ENCODE measurements around the gene IL17RB.

IL17RB gene

GRCh38 chr3:53865732-53866499, 19.5 kb downstream of the IL17RB start:
- no peak for DNase-seq

- no peak for DNase-seq
Measured at GRCh38 chr3:53880396-53881345, 34.3 kb downstream of the IL17RB start.

- peak; percentile 66 for DNase-seq
Measured at GRCh38 chr3:53881691-53882593, 35.6 kb downstream of the IL17RB start, which contains the start of gene ACTR8. Gene ACTR8 (minus strand): TSS chr3:53882152. CDS start chr3:53882101, 51 bp downstream.

- DNase-seq, result no peak
Measured at GRCh38 chr3:53883008-53883407, 36.6 kb downstream of the IL17RB start.

- no peak for DNase-seq
Measured at GRCh38 chr3:53884623-53885022, 38.3 kb downstream of the IL17RB start.

- DNase-seq, result no peak
Measured at GRCh38 chr3:53885239-53885638, 38.9 kb downstream of the IL17RB start.

- no peak for DNase-seq
Measured at GRCh38 chr3:53887446-53887845, 41.1 kb downstream of the IL17RB start.

- no peak for DNase-seq
Measured at GRCh38 chr3:53888232-53888631, 41.9 kb downstream of the IL17RB start.

- peak; percentile 6 for DNase-seq
Measured at GRCh38 chr3:53890726-53891475, 44.5 kb downstream of the IL17RB start.

- peak; percentile 91 for DNase-seq
Measured at GRCh38 chr3:53891497-53892285, 45.3 kb downstream of the IL17RB start, which contains the start of gene SELENOK. Gene SELENOK (minus strand): TSS chr3:53891859.

- DNase-seq, result no peak
Measured at GRCh38 chr3:53892286-53892637, 45.9 kb downstream of the IL17RB start.

GRCh38 chr3:53899750-53900149, 53.4 kb downstream of the IL17RB start:
- no peak for DNase-seq

GRCh38 chr3:53900666-53901331, 54.4 kb downstream of the IL17RB start:
- DNase-seq, result no peak

GRCh38 chr3:53902067-53902466, 55.7 kb downstream of the IL17RB start:
- no peak for DNase-seq

GRCh38 chr3:53902711-53903110, 56.3 kb downstream of the IL17RB start:
- DNase-seq, result no peak

GRCh38 chr3:53913401-53913800, 67.0 kb downstream of the IL17RB start:
- DNase-seq, result no peak
